ENCODE results near the gene SELL. TPM values are rescaled to one million over a fixed set of nuclear protein-coding genes. Genes with fewer than 3 reads are reported as not detected.
"Not testable (repeated sequence)": the region's sequence is repeated elsewhere in the genome, so short reads cannot be mapped to it uniquely, and the experiment has no call there.

The SELL gene
- total RNA-seq, 2 experiments from 2014 or later = 568 to 595 TPM

DNA sequence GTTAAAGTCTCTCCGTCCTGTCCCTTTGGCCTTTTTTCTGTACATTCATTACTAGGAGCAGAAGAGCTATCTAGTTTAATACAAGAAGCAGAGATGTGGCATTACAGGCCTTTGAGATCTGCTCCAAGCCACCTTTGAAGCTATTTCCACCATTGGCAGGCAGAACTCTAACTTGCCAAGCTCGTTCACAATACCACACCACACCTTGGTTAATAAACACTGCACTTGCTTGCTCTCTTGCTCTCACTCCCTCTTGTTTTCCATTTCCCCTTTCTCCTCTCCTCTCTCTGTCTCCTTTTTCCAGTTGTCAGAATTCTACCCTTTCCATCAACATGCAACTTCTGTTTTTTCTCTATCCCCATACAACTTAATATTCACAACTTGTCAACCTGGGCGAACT is 15.4 kb upstream of the SELL start:
- Mint-ChIP-seq H3K27ac (no peak overlapping the region), H3K9me3 (no peaks in the 10 kb centered on the region), H3K27me3 (peaks cover 5% of the 10 kb centered on the region), H3K4me1 (no peaks in the 10 kb centered on the region), H3K4me3 (no peak overlapping the region), H3K36me3 (ENCODE audit: low read depth) (no peaks in the 10 kb centered on the region)
- ChIA-PET CTCF (interaction anchor here (1.6 kb wide), 1 partner anchor 15 kb away, joined by 3 read pairs; no protein-coding TSS in a partner anchor), POLR2A (no interaction called here)
- DNase-seq = no peak

DNA sequence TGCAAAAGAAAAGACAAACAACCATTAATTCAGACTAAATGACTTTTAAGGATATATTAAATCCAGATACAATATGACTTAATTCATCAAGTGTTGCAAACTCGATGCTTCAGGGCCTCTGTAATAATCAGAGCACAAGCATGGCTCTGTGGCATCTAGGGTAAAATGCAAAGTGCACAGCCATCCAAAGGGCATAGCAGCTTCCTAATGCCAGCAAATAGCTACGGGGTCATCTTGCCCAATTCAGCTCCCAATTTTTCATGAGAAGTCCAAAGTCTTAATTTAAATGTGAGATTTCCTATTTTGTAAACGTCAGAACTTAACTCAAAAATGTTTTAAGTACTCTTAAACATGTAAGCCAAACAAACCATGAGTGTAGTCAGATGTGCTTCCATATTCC is 14.5 kb upstream of the SELL start:
- H3K4me3 Mint-ChIP-seq = no peak overlapping the region
- no peaks in the 10 kb centered on the region for H3K4me1 Mint-ChIP-seq
- H3K9me3 Mint-ChIP-seq = no peaks in the 10 kb centered on the region
- H3K27ac Mint-ChIP-seq = no peak overlapping the region
- CTCF ChIA-PET = interaction anchor here (1.3 to 1.6 kb wide), 2 partner anchors 14 to 160 kb away, joined by 3 read pairs; no protein-coding TSS in a partner anchor
- H3K27me3 Mint-ChIP-seq = peaks cover 2% of the 10 kb centered on the region
- no peak for DNase-seq
- POLR2A ChIA-PET = no interaction called here
- no peaks in the 10 kb centered on the region for H3K36me3 Mint-ChIP-seq (ENCODE audit: low read depth)

DNA sequence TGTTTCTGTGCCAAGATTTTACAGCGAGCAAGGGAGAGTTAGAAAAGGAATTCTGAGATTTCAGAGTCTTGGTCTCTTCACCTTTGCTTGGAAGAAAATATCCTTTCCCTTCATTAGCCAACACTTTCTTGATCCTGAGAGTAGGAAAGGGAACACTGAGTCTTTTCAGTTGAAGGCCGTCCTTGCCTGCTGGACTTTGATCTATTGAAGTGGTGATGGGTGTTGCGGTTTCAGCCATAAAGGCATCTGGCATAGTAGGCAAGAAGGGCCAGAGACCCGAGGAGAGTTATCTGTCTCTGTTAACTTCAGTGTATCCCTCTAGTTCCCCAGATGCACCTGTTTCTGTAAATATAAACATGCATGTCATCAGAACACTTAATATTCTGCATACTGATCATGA is 12.7 kb upstream of the SELL start:
- Mint-ChIP-seq H3K36me3 (ENCODE audit: low read depth) (no peaks in the 10 kb centered on the region), H3K4me3 (no peak overlapping the region), H3K27ac (no peak overlapping the region), H3K27me3 (no peaks in the 10 kb centered on the region), H3K4me1 (no peaks in the 10 kb centered on the region), H3K9me3 (no peaks in the 10 kb centered on the region)
- no peak for DNase-seq
- ChIA-PET CTCF (no interaction called here), POLR2A (no interaction called here)

DNA sequence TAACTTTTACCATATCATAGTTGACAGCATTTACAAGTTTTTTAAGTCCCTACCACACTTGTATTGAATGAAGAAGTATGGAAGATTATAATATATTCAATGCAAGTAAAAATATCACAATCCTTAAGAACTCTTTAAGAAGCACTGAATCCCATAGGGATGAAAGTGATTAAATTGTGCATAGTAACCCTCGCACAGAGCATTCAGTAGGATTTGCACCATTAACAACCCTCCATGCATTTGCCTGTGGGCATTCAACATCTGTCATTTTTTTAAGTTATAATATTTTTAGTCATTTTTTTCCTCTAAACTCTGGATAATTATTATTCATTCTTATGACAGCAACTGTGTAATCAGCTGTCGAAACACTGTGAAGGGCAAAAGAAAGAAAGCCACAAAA is 12.3 kb upstream of the SELL start:
- Mint-ChIP-seq H3K27ac (no peak overlapping the region), H3K9me3 (no peaks in the 10 kb centered on the region), H3K36me3 (ENCODE audit: low read depth) (no peaks in the 10 kb centered on the region), H3K27me3 (peaks cover 3% of the 10 kb centered on the region), H3K4me1 (no peaks in the 10 kb centered on the region), H3K4me3 (no peak overlapping the region)
- DNase-seq = no peak
- CTCF ChIA-PET = no interaction called here
- POLR2A ChIA-PET = no interaction called here

DNA sequence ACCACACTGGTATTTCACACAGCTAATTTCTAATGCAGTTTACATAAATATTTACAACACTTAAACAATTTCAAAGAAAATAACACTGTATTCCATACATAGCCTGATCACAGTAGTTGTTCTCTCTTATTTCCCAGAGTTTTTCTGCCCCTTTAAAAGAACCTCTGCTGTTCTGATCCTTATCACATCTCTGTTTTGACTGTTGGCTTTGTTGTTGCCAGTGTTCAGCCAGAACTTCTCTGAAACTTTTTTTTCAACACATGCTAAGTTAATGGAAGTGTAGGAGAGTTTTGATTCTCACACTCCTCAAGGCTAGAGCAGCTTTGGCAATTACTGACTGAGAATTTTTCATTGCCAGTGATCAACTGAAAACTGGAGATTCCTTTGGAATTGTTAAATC is 11.4 kb upstream of the SELL start:
- Mint-ChIP-seq H3K36me3 (ENCODE audit: low read depth) (no peaks in the 10 kb centered on the region), H3K9me3 (peaks cover 2% of the 10 kb centered on the region), H3K27me3 (peaks cover 6% of the 10 kb centered on the region), H3K27ac (no peak overlapping the region), H3K4me1 (no peaks in the 10 kb centered on the region), H3K4me3 (no peak overlapping the region)
- DNase-seq = no peak
- CTCF ChIA-PET = interaction anchor here (1.2 kb wide), 1 partner anchor 11 kb away, joined by 7 read pairs; no protein-coding TSS in a partner anchor
- POLR2A ChIA-PET = no interaction called here

DNA sequence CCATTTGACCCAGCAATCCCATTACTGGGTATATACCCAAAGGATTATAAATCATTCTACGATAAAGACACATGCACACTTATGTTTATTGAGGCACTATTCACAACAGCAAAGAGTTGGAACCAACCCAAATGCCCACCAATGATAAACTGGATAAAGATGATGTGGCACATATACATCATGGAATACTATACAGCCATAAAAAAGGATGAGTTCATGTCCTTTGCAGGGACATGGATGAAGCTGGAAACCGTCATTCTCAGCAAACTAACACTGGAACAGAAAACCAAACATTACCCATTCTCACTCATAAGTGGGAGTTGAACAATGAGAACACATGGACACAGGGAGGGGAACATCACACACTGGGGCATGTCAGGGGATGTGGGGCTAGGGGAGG is 3.7 kb upstream of the SELL start:
- H3K36me3 Mint-ChIP-seq (ENCODE audit: low read depth); H3K27ac Mint-ChIP-seq; DNase-seq; POLR2A ChIA-PET; H3K4me3 Mint-ChIP-seq: not testable (repeated sequence)
- H3K9me3 Mint-ChIP-seq = peaks cover 25% of the 10 kb centered on the region
- H3K27me3 Mint-ChIP-seq = peaks cover 27% of the 10 kb centered on the region
- CTCF ChIA-PET = interaction anchor here (0.9 kb wide), 1 partner anchor 129 kb away, joined by 3 read pairs; the partner anchor contains the start of gene F5
- peaks cover 12% of the 10 kb centered on the region for H3K4me1 Mint-ChIP-seq

DNA sequence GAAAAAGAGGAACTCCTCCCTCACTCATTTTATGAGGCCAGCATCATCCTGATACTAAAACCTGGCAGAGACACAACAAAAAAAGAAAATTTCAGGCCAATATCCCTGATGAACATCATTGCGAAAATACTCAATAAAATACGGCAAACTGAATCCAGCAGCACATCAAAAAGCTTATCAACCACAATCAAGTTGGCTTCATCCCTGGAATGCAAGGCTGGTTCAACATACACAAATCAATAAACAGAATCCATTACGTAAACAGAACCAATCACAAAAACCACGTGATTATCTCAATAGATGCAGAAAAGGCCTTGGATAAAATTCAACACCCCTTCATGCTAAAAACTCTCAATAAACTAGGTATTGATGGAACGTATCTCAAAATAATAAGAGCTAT is 1.7 kb upstream of the SELL start:
- DNase-seq, POLR2A ChIA-PET, H3K27ac Mint-ChIP-seq, H3K4me3 Mint-ChIP-seq: not testable (repeated sequence)
- H3K9me3 Mint-ChIP-seq = peaks cover 22% of the 10 kb centered on the region
- H3K36me3 Mint-ChIP-seq (ENCODE audit: low read depth) = peaks cover 19% of the 10 kb centered on the region
- H3K4me1 Mint-ChIP-seq = peaks cover 14% of the 10 kb centered on the region
- CTCF ChIA-PET = interaction anchor here (1.0 to 2.1 kb wide), 9 partner anchors 12 to 182 kb away, joined by 4 to 28 read pairs (median 8); partner anchors contain the start of gene F5
- peaks cover 21% of the 10 kb centered on the region for H3K27me3 Mint-ChIP-seq

DNA sequence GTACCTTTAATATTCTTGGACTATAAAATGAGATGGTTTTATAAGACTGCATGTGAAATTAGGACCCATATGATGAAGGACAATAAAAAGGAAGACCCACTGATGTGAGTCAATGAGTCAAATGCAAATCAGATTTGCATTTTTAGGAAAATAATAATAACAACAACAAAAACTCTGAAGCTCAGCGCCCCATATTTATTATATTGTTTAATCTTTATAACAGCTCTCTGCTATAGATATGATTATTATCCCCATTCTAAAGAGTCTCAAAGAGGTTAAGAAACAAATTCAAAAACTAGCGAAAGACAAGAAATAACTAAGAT is 850 bp upstream of the SELL start:
- peaks cover 21% of the 10 kb centered on the region for H3K27me3 Mint-ChIP-seq
- DNase-seq = no peak
- H3K4me1 Mint-ChIP-seq = peaks cover 14% of the 10 kb centered on the region
- H3K27ac Mint-ChIP-seq = no peak overlapping the region
- ChIA-PET CTCF (interaction anchor here (0.7 to 2.1 kb wide), 35 partner anchors 10 to 187 kb away, joined by 3 to 28 read pairs (median 5); partner anchors contain the start of genes F5 and METTL18), POLR2A (interaction anchor here (0.7 to 1.0 kb wide), 2 partner anchors 110 to 166 kb away, joined by 4 to 5 read pairs; no protein-coding TSS in a partner anchor)
- H3K9me3 Mint-ChIP-seq = peaks cover 19% of the 10 kb centered on the region
- H3K36me3 Mint-ChIP-seq (ENCODE audit: low read depth) = peaks cover 26% of the 10 kb centered on the region
- peak overlapping the region; percentile 94 for H3K4me3 Mint-ChIP-seq

DNA sequence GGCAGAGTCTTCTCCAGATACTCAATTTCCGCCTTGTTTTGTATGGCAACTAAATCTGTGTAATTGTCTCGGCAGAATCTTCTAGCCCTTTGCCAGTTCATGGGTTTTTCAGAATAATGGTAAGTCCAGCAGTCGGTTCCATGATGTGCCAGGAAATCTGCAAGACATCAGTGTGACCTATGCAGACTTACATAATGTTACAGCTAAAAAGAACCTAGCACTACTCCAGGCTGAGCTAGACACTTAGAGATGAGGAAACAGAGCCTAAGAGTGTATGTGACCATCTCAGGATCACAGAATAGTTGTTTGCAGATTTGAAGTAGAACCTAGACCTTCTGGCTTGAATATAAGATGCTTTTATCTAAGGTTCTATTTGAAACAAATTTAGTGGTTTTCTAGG is 2.8 kb downstream of the SELL start:
- peaks cover 14% of the 10 kb centered on the region for H3K9me3 Mint-ChIP-seq
- peak overlapping the region; percentile 95 for H3K27ac Mint-ChIP-seq
- ChIA-PET POLR2A (interaction anchor here (1.7 kb wide), 1 partner anchor 16 kb away, joined by 10 read pairs; no protein-coding TSS in a partner anchor), CTCF (interaction anchor here (1.1 to 3.1 kb wide), 4 partner anchors 8 to 151 kb away, joined by 3 to 14 read pairs (median 4); no protein-coding TSS in a partner anchor)
- peaks cover 62% of the 10 kb centered on the region for H3K36me3 Mint-ChIP-seq (ENCODE audit: low read depth)
- peak overlapping the region; percentile 94 for H3K4me3 Mint-ChIP-seq
- peaks cover 50% of the 10 kb centered on the region for H3K4me1 Mint-ChIP-seq
- H3K27me3 Mint-ChIP-seq = peaks cover 4% of the 10 kb centered on the region
- DNase-seq = no peak

DNA sequence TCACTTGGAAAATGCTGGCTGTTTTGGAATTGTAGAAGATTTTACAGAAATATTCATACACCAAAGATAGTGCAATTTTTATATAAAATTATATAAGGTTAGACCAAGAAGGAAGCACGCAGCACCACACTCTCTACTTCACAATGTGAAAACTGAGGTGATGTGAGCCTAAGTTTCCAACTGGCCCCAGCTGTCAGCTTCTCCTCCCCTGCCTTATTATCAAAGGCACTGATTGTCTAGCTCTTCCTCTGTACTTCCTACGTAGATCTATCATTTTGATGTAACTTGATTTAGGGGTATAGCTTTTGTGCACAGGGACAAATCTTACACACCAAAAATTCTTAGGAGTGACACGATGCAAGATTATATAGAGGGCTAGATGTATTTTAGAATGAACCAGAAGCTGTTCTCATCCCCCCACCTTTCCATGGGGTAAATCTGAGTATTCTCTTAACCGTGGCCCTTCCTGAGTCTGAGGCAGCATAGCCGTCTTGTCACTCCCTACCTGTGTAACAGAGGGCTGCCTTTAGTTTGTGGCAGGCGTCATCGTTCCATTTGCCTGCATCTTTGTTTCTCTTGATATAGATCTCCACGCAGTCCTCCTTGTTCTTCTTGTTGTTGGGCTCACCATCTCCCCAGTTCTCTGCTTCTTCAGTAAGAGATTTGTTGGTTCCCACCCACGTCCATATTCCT is 3.4 kb downstream of the SELL start:
- no peaks in the 10 kb centered on the region for H3K27me3 Mint-ChIP-seq
- CTCF ChIA-PET = interaction anchor here (1.1 to 3.1 kb wide), 4 partner anchors 8 to 150 kb away, joined by 3 to 14 read pairs (median 4); no protein-coding TSS in a partner anchor
- POLR2A ChIA-PET = interaction anchor here (0.5 to 1.7 kb wide), 3 partner anchors 16 to 129 kb away, joined by 3 to 10 read pairs (median 3); no protein-coding TSS in a partner anchor
- DNase-seq = peak; percentile 43
- peaks cover 56% of the 10 kb centered on the region for H3K4me1 Mint-ChIP-seq
- peaks cover 11% of the 10 kb centered on the region for H3K9me3 Mint-ChIP-seq
- H3K27ac Mint-ChIP-seq = peak overlapping the region; percentile 95
- H3K4me3 Mint-ChIP-seq = peak overlapping the region; percentile 94
- H3K36me3 Mint-ChIP-seq (ENCODE audit: low read depth) = peaks cover 68% of the 10 kb centered on the region

DNA sequence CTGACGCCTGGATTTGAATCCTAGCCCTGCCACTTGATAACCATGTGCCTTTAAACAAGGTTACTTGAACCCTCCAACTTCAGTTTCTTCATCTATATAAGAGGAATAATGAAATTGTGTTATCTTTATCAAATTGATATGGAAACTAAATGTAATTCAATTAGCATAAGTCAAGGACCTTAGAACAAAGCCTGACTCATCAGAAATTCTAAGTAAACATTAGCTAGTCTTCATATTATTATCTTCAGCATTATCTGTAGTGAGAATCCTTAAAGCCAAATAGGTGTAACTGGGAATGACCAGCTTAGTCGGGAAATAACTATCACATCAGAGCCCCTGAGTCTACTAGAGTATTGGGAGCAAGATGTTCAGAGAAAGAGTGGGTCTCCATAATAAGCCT is 6.6 kb downstream of the SELL start:
- Mint-ChIP-seq H3K36me3 (ENCODE audit: low read depth) (peaks cover 95% of the 10 kb centered on the region), H3K4me1 (peaks cover 75% of the 10 kb centered on the region), H3K27ac (peak overlapping the region; percentile 79), H3K27me3 (no peaks in the 10 kb centered on the region), H3K4me3 (peak overlapping the region; percentile 94), H3K9me3 (peaks cover 4% of the 10 kb centered on the region)
- CTCF ChIA-PET = interaction anchor here (0.9 to 2.9 kb wide), 3 partner anchors 11 to 14 kb away, joined by 3 to 13 read pairs (median 3); no protein-coding TSS in a partner anchor
- no peak for DNase-seq
- POLR2A ChIA-PET = no interaction called here

DNA sequence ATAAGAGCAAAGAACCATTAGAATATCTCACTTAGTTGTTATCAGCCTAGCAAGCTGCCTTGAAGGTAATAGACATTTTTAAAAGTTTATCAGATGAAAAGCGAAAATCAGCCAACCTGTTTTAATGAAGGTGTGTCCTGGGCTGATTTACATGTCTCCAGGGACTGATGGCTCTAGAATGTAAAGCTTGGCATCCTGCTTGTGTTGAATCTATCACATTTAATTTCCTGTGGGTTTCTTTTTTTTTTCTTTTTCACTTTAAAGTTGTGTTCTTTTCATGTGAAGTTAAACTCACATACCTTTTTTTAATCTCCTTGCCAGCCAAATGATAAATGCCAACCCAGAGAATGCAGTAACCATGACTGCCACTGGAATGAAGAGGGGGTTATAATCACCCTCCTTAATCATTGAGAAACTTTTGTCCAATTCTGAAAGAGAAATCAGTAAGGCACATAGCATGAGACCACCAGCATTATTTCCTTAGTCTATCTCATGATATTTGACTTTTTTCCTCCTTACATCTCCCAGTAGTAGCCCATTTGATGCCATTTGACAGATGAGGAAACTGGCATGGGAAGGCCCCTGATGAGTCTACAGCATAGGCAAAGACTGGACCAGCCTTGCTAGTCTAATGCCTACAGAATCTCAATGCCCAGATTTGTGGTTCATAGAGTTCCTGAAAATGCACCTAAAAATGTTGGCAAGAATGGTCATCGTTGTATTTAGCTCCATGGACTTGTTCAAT is 10.0 kb downstream of the SELL start:
- peak overlapping the region; percentile 44 for H3K4me3 Mint-ChIP-seq
- H3K27ac Mint-ChIP-seq = peak overlapping the region; percentile 87
- H3K36me3 Mint-ChIP-seq (ENCODE audit: low read depth) = peaks cover 98% of the 10 kb centered on the region
- no peaks in the 10 kb centered on the region for H3K27me3 Mint-ChIP-seq
- POLR2A ChIA-PET = interaction anchor here (1.4 kb wide), 1 partner anchor 100 kb away, joined by 4 read pairs; no protein-coding TSS in a partner anchor
- H3K4me1 Mint-ChIP-seq = peaks cover 96% of the 10 kb centered on the region
- CTCF ChIA-PET = interaction anchor here (0.6 to 5.4 kb wide), 6 partner anchors 8 to 353 kb away, joined by 3 to 27 read pairs (median 7); partner anchors contain the start of gene F5
- no peak for DNase-seq
- H3K9me3 Mint-ChIP-seq = peaks cover 4% of the 10 kb centered on the region

DNA sequence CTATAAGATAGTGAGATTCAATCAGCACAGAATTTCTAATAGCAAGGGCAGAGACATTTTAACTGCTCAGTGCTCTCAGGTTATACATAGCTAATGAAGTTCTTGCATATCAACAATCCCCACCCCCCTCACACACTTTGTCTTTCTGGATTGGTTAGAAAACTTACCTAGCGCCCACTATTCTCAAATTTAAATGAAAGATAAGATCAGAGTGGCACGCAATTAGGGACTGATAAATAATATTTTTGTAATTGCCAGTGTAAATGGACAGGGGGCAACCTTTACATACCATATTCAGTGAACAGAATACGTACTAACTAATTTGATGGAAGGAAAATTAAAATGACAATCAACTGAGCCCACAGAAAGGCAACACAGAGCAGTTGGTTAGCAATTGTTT is 11.7 kb downstream of the SELL start:
- H3K4me3 Mint-ChIP-seq = peak overlapping the region; percentile 48
- peaks cover 98% of the 10 kb centered on the region for H3K36me3 Mint-ChIP-seq (ENCODE audit: low read depth)
- no peaks in the 10 kb centered on the region for H3K9me3 Mint-ChIP-seq
- ChIA-PET POLR2A (no interaction called here), CTCF (interaction anchor here (0.6 to 5.4 kb wide), 6 partner anchors 9 to 242 kb away, joined by 3 to 27 read pairs (median 4); partner anchors contain the start of gene F5)
- no peak for DNase-seq
- peak overlapping the region; percentile 87 for H3K27ac Mint-ChIP-seq
- no peaks in the 10 kb centered on the region for H3K27me3 Mint-ChIP-seq
- H3K4me1 Mint-ChIP-seq = peaks cover 96% of the 10 kb centered on the region

All from activated CD4-positive, alpha-beta T cell treated with anti-CD3 and anti-CD28 coated beads, Interleukin-2, amount 10 ng/mL, durations not matched to agents 7 days and 5 days (primary cell).